ENCODE measurements around the gene CYP51A1.
"Not testable (repeated sequence)": the region's sequence is repeated elsewhere in the genome, so short reads cannot be mapped to it uniquely, and the experiment has no call there.

CYP51A1 gene

DNA sequence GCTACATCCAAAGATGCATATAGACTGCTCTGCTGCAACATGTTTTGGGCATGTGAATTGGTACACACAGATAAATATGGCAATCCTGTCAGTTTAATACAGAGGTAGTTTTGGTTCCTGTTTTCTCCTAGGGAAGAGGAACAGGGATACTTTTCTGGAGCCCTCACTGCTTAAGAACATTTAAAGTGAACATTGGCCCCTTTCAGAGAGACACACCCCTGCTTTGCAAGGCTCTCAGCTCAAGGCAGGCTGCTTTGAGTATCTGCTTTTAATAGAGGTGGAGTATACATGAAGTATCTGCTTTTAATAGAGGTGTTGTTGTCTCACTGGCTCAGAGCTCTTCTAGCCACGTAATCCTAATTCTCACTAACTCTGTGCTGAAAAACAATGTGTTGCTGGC lies 38.9 kb downstream of the CYP51A1 start:
- Mint-ChIP-seq H3K36me3 (ENCODE audit: low read depth) (peaks cover 25% of the 10 kb centered on the region), H3K9me3 (no peaks in the 10 kb centered on the region), H3K27ac (no peak overlapping the region), H3K27me3 (no peaks in the 10 kb centered on the region), H3K4me3 (no peak overlapping the region), H3K4me1 (no peaks in the 10 kb centered on the region)
- ATAC-seq (no peak), DNase-seq (no peak)

DNA sequence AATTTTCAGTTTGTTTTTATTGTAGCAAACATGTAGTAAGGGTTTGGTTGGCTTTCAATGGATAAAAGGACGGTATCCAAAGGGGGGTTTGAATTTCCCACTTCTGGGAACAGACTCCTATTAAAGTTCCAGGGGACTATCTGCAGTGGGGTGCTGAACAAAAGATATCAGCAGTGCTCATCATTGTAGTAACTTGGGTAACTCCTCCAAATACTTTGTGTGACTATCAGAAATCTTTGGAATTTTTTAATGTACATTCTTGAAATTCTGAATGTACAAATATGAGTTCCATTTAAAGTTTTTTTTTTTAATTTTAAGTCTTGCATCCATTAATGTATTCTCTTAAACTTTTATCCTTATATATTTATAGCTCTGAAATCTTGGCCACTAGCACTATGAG lies 42.1 kb downstream of the CYP51A1 start:
- Mint-ChIP-seq H3K27ac (no peak overlapping the region), H3K4me1 (no peaks in the 10 kb centered on the region), H3K27me3 (no peaks in the 10 kb centered on the region), H3K36me3 (ENCODE audit: low read depth) (peaks cover 23% of the 10 kb centered on the region), H3K4me3 (no peak overlapping the region), H3K9me3 (no peaks in the 10 kb centered on the region)
- DNase-seq (no peak), ATAC-seq (no peak)

DNA sequence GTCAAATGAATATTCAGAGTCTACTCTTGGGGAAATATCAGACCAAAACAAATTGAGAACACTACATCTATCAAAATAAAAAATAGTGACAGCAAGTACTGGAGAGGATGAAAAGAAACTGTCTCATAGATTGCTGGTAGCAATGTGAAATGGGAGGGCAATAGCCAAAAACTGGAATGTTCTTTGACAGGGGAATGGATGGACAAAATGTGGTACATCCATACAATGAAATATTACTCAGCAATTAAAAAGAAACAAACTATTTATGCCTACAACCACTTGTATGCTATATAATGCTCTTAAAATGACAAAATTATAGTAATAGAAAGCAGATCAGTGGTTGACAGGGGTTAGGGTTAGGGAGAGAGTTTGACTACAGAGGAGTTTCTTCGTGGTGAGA lies 46.0 kb downstream of the CYP51A1 start:
- ATAC-seq (no peak), DNase-seq (no peak)
- no peak overlapping the region for H3K27ac Mint-ChIP-seq
- H3K36me3 Mint-ChIP-seq (ENCODE audit: low read depth): peaks cover 43% of the 10 kb centered on the region
- H3K27me3 Mint-ChIP-seq: no peaks in the 10 kb centered on the region
- H3K4me1 Mint-ChIP-seq: no peaks in the 10 kb centered on the region
- H3K4me3 Mint-ChIP-seq: no peak overlapping the region
- H3K9me3 Mint-ChIP-seq: no peaks in the 10 kb centered on the region

DNA sequence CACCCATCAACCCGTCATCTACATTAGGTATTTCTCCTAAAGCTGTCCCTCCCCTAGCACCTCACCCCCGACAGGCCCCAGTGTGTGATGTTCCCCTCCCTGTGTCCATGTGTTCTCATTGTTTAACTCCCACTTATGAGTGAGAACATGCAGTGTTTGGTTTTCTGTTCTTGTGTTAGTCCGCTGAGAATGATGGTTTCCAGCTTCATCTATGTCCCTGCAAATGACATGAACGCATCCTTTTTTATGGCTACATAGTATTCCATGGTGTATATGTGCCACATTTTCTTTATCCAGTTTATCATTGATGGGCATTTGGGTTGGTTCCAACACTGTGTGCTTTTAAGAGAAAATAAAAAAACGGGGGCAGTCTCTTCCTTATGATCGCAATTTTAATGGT lies 50.4 kb downstream of the CYP51A1 start:
- not testable (repeated sequence) for H3K4me3 Mint-ChIP-seq, H3K4me1 Mint-ChIP-seq, H3K27ac Mint-ChIP-seq, ATAC-seq, H3K27me3 Mint-ChIP-seq, DNase-seq, H3K9me3 Mint-ChIP-seq
- peaks cover 44% of the 10 kb centered on the region for H3K36me3 Mint-ChIP-seq (ENCODE audit: low read depth)

DNA sequence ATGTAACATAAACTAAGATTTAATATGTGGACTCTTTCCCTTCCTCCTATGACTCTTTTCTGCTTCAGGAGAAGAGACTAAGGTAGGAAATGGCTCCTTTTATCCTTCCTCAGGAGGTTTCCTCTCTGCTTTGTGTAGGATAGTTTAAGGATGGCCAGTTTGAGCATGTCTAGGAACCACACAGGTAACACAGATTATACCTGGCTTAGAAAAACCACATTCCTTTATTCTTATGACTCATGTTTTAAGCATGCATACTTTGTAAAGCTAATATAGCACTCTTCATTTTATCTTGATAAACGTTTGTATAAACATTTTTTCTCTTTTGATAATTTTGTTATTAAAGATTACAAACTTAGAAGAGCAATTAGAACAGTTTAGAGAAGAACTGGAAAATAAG lies 57.8 kb downstream of the CYP51A1 start:
- no peak for ATAC-seq
- Mint-ChIP-seq H3K36me3 (ENCODE audit: low read depth) (peaks cover 32% of the 10 kb centered on the region), H3K9me3 (no peaks in the 10 kb centered on the region), H3K27me3 (no peaks in the 10 kb centered on the region), H3K4me1 (peaks cover 4% of the 10 kb centered on the region), H3K27ac (no peak overlapping the region), H3K4me3 (no peak overlapping the region)
- DNase-seq: no peak

DNA sequence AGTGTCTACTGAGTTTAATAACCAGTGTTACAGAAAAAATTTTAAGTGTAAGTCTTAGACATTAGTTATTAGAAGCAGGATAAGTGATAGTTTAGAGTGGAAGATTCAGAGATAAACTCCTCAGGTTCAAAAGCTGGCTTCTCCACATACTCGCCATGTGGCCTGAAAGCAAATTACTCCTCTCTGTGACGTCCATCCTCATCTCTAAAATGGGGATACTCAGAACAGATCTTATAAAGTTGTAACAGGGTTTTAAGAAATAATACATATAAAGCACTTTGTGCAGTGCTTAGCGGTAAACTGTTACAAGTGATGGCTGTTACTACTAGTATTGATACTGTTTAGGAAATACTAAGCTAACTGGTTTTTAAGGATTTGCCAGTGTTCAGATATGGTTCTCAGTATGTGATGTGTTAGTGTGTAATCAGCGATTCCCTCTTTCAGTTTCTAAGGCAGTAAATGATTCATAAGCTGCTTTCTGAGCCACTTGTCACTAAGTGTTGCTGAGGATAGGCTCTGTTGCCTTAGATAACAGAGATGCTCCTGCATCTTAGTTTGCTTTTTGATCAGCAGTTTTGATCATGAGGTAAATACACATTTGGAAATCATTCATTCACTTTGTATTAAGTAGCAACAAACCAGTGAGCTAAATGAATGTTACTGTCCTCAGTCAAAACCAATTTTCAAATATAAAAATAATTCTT lies 58.7 kb downstream of the CYP51A1 start:
- peak; percentile 76 for ATAC-seq
- Mint-ChIP-seq H3K9me3 (no peaks in the 10 kb centered on the region), H3K4me1 (peaks cover 4% of the 10 kb centered on the region), H3K4me3 (no peak overlapping the region), H3K27me3 (no peaks in the 10 kb centered on the region), H3K36me3 (ENCODE audit: low read depth) (peaks cover 37% of the 10 kb centered on the region), H3K27ac (no peak overlapping the region)
- DNase-seq: no peak

DNA sequence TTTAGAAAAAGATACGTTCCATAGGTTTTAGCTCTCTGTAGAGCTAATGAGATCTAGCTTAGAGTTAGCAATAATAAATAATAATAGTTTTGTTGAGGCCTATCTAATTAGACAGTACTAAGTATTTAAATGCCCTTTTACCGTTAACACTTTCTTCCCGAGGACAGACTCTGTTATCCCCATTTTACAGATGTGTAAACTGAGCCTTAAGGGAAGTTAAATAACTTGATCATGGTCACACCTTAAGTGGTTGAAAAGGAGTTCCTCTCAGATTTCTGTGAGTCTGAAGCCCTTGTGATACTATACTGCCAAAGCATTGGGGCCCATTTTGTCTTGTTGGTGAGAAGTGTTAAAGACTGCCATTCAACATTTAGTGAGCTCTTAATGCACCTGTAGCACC lies 61.6 kb downstream of the CYP51A1 start:
- no peaks in the 10 kb centered on the region for H3K27me3 Mint-ChIP-seq
- peaks cover 4% of the 10 kb centered on the region for H3K4me1 Mint-ChIP-seq
- no peak overlapping the region for H3K27ac Mint-ChIP-seq
- peaks cover 33% of the 10 kb centered on the region for H3K36me3 Mint-ChIP-seq (ENCODE audit: low read depth)
- H3K4me3 Mint-ChIP-seq: no peak overlapping the region
- ATAC-seq (no peak), DNase-seq (no peak)
- H3K9me3 Mint-ChIP-seq: no peaks in the 10 kb centered on the region

DNA sequence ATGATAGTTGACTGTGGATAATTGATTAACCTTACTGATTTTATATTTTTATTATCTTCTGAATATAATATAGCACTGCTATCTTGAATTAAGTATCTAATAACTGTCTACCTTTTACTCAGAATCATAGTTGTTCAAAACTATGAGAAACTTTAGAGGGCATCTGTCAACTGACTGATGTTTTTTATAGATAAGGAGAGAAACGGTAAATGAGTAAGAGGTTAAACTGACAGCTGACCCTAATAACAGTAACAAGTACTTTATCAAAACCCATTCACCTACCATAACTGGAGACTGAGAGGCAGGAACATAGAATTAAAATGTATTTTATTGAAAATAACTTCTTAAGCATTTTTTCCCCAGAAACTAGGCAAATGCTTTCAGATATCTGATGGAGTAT lies 62.2 kb downstream of the CYP51A1 start:
- Mint-ChIP-seq H3K4me3 (no peak overlapping the region), H3K4me1 (peaks cover 4% of the 10 kb centered on the region), H3K27me3 (no peaks in the 10 kb centered on the region), H3K9me3 (no peaks in the 10 kb centered on the region), H3K27ac (no peak overlapping the region), H3K36me3 (ENCODE audit: low read depth) (peaks cover 34% of the 10 kb centered on the region)
- no peak for DNase-seq
- no peak for ATAC-seq

DNA sequence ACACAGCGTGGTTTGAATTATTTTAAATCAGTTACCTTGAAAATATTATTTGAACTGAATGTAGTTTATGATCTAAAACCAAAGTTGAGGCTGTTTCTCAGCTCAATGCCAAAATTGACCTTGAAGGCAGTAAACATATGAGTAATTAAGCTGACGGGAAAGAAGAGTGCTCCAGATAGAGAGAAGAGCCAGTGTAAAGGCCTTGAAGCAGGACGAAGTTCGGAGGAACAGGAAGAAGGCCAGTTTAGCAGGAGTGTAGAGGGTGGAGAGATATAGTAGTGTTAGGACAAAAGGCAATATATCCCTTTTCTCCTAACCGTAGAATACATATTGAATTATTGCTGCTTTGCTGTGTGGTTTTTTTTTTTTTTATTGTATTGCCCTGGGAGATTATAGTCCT lies 63.2 kb downstream of the CYP51A1 start:
- ATAC-seq (no peak), DNase-seq (no peak)
- Mint-ChIP-seq H3K9me3 (no peaks in the 10 kb centered on the region), H3K27ac (no peak overlapping the region), H3K36me3 (ENCODE audit: low read depth) (peaks cover 34% of the 10 kb centered on the region), H3K4me1 (peaks cover 4% of the 10 kb centered on the region), H3K4me3 (no peak overlapping the region), H3K27me3 (no peaks in the 10 kb centered on the region)

DNA sequence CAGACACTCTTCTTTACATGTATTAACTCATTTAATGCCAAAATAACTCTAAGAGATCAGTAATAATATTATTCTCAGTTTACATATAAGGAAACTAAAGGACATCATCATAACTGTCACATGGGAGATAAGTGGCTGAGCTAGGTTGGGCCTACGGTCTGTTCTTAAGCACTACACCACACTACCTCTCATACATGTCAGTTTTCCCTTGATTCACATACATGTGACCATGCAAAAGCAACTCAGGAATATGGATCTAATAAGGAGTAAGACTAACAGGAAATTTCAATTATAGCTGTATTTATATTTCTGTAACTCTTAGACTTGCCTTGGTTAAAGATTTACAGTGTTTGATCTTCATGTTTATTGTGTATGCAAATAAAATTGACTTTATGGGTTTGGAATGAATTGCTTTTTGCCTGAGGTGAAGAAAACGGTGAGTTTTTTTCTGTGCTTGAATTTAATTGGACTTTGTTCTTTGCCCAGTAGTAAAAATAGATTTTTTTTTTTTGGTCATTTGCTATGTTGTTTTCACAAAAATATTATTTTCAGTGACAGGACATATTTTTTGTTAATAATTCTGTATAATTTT lies 69.7 kb downstream of the CYP51A1 start:
- no peak overlapping the region for H3K4me3 Mint-ChIP-seq

More for the DNA sequence above, 69.7 kb downstream of the CYP51A1 start:
- Mint-ChIP-seq H3K9me3 (no peaks in the 10 kb centered on the region), H3K27me3 (no peaks in the 10 kb centered on the region), H3K36me3 (ENCODE audit: low read depth) (peaks cover 11% of the 10 kb centered on the region), H3K27ac (no peak overlapping the region), H3K4me1 (no peaks in the 10 kb centered on the region)
- ATAC-seq (no peak), DNase-seq (no peak)

Measured in activated naive CD8-positive, alpha-beta T cell treated with anti-CD3 and anti-CD28 coated beads, Interleukin-2, amount 50 U/mL, for 24 hours (primary cell).